Psoas muscle (tissue), 8 donors: ENCODE data around the gene GJA4. TPM values are rescaled to one million over a fixed set of nuclear protein-coding genes. Genes with fewer than 3 reads are reported as not detected.

ENCODE experiments used
- ATAC-seq, 4 donors: fragments of 200-7000 bp; cut with Tn5 transposase; one replicate each; pipeline ENCODE4 v1.9.1; 2020; ENCODE audit warnings: moderate library complexity in 3 of 4, mild to moderate bottlenecking in 2 of 4
- DNase-seq, 2 donors: peaks; one replicate each; pipeline ENCODE4 v3.0.0-alpha.2; 2020
- H3K27ac ChIP-seq: fragments of 200-600 bp; one replicate; pipeline ENCODE4 v1.8.0; 2022
- H3K27me3 ChIP-seq, 3 donors: fragments of 200-600 bp in 1 of 3; one replicate each; pipeline versions ENCODE4 v1.6.1 to v1.8.0; 2013 to 2022; ENCODE audit warnings: low read length in 2 of 3, mild to moderate bottlenecking in 2 of 3, moderate library complexity in 1 of 3; ENCODE audit not compliant: insufficient read depth in 3 of 3
- H3K36me3 ChIP-seq, 2 donors: fragments of 200-600 bp in 1 of 2; one replicate each; pipeline versions ENCODE4 v1.6.1 to v1.8.0; 2013 to 2022; ENCODE audit warnings: low read depth in 1 of 2, mild to moderate bottlenecking in 1 of 2, moderate library complexity in 1 of 2; ENCODE audit not compliant: insufficient read depth in 1 of 2
- H3K4me1 ChIP-seq: fragments of 200-600 bp; one replicate; pipeline ENCODE4 v1.8.0; 2022
- H3K4me3 ChIP-seq: fragments of 200-600 bp; one replicate; pipeline ENCODE4 v1.8.0; 2022; ENCODE audit warnings: mild to moderate bottlenecking
- H3K9me3 ChIP-seq: fragments of 200-600 bp; one replicate; pipeline ENCODE4 v1.8.0; 2022
- WGBS, 3 donors: extraction: QIAGEN DNeasy Blood & Tissue Kit; methylation state at CpG; one replicate each; pipeline versions ENCODE4 v1.1.6 to v1.1.7; 2013; 5-methylcytosine and 5-hydroxymethylcytosine counted together
- intact Hi-C, 2 donors: fragments of 100-400 bp; cut with DNase I; formaldehyde crosslinking; loops; one replicate each; pipeline versions ENCODE4 v1.11.0 to v1.14.2; 2022
- polyA plus RNA-seq, 3 donors: library from polyadenylated mRNA; stranded (reverse); fragments of 200-250 nt; gene quantifications; one replicate each; pipeline ENCODE4 v1.2.3, GENCODE V29; 2013
- total RNA-seq, 4 donors: library from RNA; stranded (reverse); fragmentation: NEBNext Ultra II Directional in 2 of 4; extraction: Animal tissue kit (Norgen Biotek cat#: 25700) in 2 of 4; gene quantifications; one replicate each; pipeline versions ENCODE4 v1.2.1 to v1.2.4, GENCODE V29; 2021 to 2023
- TF ChIP-seq, protein P1 (sequence below): fragments of 200-600 bp; IDR thresholded peaks from one replicate; pipeline ENCODE4 v1.8.0; 2022; ENCODE audit warnings: antibody characterized with exemption
- donor health status: healthy with polysubstance abuse.
- donor health status: DM: no; HTN: no; CAD: no; lungs with moderate emphysema.
- donor health status: Bipolar disorder and iron deficiency.
- donor health status: healthy.
- donor health status: DM: yes; HTN: yes; CAD: no.
- donor health status: DM: no; HTN: no; CAD: no.
- donor health status: DM: no; HTN: no; CAD: no.
- donor health status: DM: yes; HTN: yes; CAD: no.

The GJA4 gene
- total and polyA plus RNA-seq, 7 donors = 9.1 to 19.7 (median 11.6) TPM

DNA sequence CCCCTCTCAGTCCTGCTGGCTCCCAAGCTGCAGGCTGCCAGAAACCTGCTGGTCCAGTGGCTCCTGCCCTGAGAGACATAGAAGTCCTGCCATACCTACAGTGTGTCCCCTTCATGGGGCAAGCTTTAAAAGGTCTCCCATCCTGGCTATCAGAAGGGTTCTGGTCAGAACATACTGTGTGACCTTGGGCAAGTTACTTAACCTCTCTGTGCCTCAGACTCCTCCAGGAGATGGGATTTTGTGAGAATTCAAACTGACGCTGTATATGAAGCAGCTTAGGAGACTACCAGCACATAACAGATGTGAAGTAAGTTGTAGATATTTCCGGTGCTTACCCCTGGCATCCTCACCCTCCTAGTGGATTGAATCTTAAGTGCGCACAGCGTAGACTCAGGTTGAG, 46.7 kb upstream of the GJA4 start:
- H3K4me1 ChIP-seq = no peaks in the 10 kb centered on the region
- intact Hi-C loops = no loop called here
- TF ChIP-seq, protein P1, sequence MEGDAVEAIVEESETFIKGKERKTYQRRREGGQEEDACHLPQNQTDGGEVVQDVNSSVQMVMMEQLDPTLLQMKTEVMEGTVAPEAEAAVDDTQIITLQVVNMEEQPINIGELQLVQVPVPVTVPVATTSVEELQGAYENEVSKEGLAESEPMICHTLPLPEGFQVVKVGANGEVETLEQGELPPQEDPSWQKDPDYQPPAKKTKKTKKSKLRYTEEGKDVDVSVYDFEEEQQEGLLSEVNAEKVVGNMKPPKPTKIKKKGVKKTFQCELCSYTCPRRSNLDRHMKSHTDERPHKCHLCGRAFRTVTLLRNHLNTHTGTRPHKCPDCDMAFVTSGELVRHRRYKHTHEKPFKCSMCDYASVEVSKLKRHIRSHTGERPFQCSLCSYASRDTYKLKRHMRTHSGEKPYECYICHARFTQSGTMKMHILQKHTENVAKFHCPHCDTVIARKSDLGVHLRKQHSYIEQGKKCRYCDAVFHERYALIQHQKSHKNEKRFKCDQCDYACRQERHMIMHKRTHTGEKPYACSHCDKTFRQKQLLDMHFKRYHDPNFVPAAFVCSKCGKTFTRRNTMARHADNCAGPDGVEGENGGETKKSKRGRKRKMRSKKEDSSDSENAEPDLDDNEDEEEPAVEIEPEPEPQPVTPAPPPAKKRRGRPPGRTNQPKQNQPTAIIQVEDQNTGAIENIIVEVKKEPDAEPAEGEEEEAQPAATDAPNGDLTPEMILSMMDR = no peak
- no peaks in the 10 kb centered on the region for H3K36me3 ChIP-seq
- DNase-seq (no peak), ATAC-seq (no peak)
- no peaks in the 10 kb centered on the region for H3K9me3 ChIP-seq
- no peak overlapping the region for H3K4me3 ChIP-seq
- no peak overlapping the region for H3K27ac ChIP-seq
- peaks cover 0 to 13% (median 0%) of the 10 kb centered on the region in 3 donors for H3K27me3 ChIP-seq
- WGBS, 3 donors = 81 to 84% (median 81%) methylated on average over 4 of the region's 4 CpGs

DNA sequence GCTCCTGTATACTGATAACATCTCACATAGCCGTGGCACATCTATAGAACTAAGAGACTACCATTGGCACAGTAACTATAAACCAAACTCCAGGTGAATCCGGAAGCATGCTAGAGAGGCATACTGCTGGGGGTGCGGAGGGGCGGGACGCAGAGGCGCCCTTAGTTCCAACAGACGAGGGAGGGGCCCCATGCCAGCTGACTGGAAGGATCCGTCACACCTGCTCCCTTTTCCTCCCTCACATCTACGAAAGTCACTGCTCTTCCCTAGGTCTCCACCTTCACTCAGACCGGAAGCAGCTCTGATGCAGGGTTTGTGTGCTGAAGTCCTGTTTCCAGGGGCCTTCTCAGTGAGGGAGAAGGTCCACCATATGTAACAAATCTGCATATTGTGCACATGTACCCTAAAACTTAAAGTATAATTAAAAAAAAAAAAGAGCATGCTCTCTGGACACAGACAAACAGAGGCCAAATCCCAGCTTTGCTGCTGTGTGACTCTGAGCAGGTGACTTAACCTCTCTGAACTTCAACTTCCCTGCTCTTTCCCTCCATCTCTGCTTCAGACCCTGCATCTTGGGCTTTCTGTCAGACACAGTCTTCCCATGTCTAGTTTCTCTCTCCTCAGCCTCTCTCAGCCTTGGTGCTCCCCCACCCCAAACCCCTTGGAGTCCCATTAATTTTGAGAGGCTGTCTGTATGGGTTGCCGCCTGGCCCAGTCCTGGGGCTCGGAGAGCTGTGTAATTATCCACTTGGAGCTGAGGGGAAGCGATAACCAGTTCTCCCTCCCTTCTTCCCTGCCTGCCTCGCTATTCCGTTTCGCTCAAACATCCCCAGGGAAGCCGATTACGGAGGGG, 45.8 kb upstream of the GJA4 start:
- DNase-seq (no peak), ATAC-seq (no peak)
- no peaks in the 10 kb centered on the region for H3K9me3 ChIP-seq
- peaks cover 0 to 13% (median 0%) of the 10 kb centered on the region in 3 donors for H3K27me3 ChIP-seq
- no peak overlapping the region for H3K27ac ChIP-seq
- intact Hi-C loops = no loop called here
- TF ChIP-seq, protein P1 = no peak
- H3K36me3 ChIP-seq = no peaks in the 10 kb centered on the region
- WGBS, 3 donors = 48 to 53% (median 51%) methylated on average over 18 of the region's 18 CpGs
- no peak overlapping the region for H3K4me3 ChIP-seq
- H3K4me1 ChIP-seq = no peaks in the 10 kb centered on the region

DNA sequence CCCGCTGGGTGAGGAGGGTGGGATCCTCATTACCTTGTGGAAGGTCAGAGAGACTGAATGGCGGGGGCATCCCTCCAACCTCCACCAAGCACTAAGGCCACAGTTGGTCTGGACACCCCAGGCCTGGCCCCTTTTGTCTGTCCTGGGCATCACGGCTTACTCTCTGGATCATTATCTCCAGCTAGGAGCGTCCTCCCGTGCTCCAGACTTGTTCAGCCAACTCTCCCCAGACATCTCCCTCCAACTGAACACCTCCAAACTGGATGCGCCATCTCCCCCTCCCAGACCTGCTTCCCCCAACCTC, 45.2 kb upstream of the GJA4 start:
- no peak overlapping the region for H3K4me3 ChIP-seq
- no peaks in the 10 kb centered on the region for H3K9me3 ChIP-seq
- no peaks in the 10 kb centered on the region for H3K4me1 ChIP-seq
- DNase-seq (no peak), ATAC-seq (no peak)
- intact Hi-C loops = no loop called here
- TF ChIP-seq, protein P1 = no peak
- peaks cover 0 to 13% (median 0%) of the 10 kb centered on the region in 3 donors for H3K27me3 ChIP-seq
- no peak overlapping the region for H3K27ac ChIP-seq
- no peaks in the 10 kb centered on the region for H3K36me3 ChIP-seq
- WGBS, 3 donors = 53 to 62% (median 55%) methylated on average over 6 of the region's 6 CpGs

GRCh38 chr1:34749992-34750391, 42.8 kb upstream of the GJA4 start:
- Histone ChIP-seq H3K27me3 (peaks cover 0 to 13% (median 0%) of the 10 kb centered on the region in 3 donors), H3K27ac (no peak overlapping the region), H3K9me3 (no peaks in the 10 kb centered on the region), H3K4me3 (no peak overlapping the region), H3K36me3 (no peaks in the 10 kb centered on the region), H3K4me1 (no peaks in the 10 kb centered on the region)
- ATAC-seq = no peak
- intact Hi-C loops = no loop called here
- WGBS, 3 donors = 55 to 60% (median 58%) methylated on average over 8 of the region's 8 CpGs
- TF ChIP-seq, protein P1 = no peak
- DNase-seq = no peak

GRCh38 chr1:34750610-34751009, 42.2 kb upstream of the GJA4 start:
- H3K9me3 ChIP-seq = no peaks in the 10 kb centered on the region
- no peak overlapping the region for H3K4me3 ChIP-seq
- no peak for ATAC-seq
- TF ChIP-seq, protein P1 = no peak
- H3K27me3 ChIP-seq = peaks cover 0 to 13% (median 0%) of the 10 kb centered on the region in 3 donors
- H3K27ac ChIP-seq = no peak overlapping the region
- no peak for DNase-seq
- intact Hi-C loops = no loop called here
- H3K4me1 ChIP-seq = no peaks in the 10 kb centered on the region
- WGBS, 3 donors = 69 to 74% (median 71%) methylated on average over 5 of the region's 5 CpGs
- H3K36me3 ChIP-seq = no peaks in the 10 kb centered on the region
